DMS153 (cell line): ENCODE results near the gene ARID3A.
"Not testable (repeated sequence)": the region's sequence is repeated elsewhere in the genome, so short reads cannot be mapped to it uniquely, and the experiment has no call there.

Source experiments
- DNase-seq: peaks from one replicate; lab custom pipeline; 2025; lab: John Stamatoyannopoulos, UW

ARID3A gene

GRCh38 chr19:948842-949496 lies 23.1 kb downstream of the ARID3A start:
- DNase-seq = no peak

DNA sequence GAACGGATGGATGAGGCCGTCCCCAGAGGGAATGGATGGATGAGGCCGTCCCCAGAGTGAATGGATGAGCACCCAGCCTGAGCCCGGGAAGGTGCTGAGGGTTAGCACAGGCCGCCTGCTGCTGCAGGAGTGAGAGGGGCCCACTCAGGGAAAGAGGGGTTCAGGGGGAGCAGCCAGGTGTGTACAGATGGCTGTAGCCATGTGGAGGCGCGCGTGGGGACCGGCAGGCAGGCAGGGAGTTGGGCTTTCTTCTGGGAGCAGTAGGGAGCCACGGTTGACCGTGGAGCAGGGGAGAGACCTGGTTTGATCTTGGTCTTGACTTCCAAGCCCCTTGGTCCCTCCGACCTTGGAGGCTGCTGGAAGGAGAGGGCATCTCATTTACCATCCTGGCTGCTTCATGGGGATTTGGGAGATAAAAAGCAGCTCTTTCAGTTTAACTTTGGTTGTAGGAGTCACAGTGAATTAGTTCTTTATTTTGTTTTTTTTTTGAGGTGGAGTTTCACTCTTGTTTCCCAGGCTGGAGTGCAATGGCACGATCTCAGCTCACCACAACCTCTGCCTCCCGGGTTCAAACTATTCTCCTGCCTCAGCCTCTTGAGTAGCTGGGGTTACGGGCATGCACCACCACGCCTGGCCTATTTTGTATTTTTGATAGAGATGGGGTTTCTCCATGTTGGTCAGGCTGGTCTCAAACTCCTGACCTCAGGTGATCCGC lies 24.7 kb downstream of the ARID3A start:
- no peak for DNase-seq

GRCh38 chr19:952049-952679 lies 26.3 kb downstream of the ARID3A start:
- no peak for DNase-seq

DNA sequence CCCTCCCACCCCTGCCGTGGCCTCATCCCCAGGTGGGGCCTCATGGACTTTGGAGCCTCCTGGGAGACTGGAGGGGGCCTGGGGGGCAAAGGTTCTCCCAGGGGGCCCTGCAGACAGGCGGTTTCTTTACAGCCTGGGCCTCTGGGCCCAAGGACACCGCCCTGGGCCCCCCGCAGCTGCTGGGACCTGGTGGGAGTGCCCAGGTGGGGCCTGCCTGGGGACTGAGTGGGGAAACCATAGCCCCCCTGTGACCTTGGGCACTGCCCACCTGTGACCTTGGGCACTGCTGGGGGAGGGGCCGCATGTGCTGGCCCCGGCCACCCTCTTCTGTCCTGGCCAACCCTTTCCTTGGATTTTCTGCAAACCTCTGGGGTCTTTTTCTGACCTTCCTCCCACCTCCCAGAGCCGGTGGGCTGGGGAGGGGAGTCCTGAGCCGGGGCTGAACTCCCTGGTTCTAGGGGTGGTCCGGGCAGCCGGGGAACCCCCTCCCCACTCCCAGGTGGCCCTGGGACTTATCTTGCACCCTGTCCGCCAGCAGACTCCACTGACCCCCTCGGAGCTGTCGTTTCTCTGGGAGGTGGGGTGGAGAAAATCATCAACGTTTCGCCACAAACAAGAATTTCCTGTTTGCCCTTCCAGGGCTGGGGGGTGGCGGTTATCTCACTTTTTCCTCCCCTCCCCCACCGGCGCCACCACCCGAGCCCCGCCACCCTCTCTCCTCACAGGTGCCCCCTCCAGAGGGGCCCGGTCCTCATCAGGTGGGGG lies 27.0 kb downstream of the ARID3A start:
- no peak for DNase-seq

GRCh38 chr19:953445-954271 lies 27.8 kb downstream of the ARID3A start:
- DNase-seq = no peak

DNA sequence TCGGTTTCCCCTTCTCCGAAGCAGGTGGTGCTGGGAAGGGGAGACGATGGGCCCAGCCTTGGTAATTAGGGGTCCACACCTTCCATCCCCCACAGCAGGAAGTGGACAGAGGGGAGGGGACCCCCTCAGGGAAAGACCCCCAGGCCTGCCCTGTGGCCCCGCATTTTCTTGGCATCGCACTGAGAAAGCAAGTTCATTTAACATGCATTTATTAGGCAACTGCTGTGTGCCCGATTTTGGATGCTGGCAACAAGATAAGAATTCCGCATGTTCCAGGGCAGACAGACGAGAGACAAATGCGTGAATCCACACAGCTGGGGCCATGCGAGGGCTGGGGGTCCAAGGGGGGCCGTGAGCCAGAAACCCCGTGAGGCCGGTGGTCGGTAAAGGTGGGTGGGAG lies 28.4 kb downstream of the ARID3A start:
- no peak for DNase-seq

DNA sequence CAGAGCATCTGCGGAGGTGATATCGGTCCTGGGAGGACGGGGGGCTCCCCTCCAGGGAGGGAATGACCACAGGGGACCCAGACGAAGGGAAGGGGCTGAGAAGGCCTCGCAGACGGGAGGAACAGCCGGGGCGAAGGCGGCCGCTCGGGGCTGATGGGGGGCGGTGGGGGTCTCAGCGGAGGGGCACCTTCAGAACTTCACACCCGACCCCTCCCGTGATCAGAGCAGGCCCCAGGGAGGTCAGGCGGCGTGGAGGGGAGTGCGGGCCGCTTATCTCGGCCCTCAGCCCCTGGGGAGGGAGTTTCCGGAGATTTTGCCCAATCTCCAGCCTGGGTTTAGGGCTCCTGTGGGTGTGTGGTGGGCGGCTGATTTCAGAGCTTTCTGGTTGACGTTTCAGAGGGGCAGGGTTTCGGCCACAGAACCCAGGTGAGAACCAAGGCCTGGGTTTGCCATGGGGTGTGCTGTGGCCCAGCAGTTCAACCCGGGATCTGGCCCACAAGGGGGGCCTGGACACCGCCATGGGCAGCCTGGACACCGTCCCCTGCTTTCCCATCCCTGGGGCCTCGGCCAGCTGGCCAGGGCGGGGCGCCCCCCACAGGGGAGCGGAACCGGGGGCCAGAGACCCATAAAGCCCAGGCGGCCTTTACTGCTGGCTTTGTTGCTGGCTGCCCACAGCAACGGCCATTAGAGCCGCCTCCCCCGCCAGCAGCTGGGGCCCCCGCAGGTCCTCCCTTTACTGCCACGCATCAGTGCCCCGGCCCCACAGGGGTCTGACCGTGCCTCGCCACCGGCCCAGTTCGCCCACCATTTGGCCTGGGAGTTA lies 29.0 kb downstream of the ARID3A start:
- DNase-seq = no peak

DNA sequence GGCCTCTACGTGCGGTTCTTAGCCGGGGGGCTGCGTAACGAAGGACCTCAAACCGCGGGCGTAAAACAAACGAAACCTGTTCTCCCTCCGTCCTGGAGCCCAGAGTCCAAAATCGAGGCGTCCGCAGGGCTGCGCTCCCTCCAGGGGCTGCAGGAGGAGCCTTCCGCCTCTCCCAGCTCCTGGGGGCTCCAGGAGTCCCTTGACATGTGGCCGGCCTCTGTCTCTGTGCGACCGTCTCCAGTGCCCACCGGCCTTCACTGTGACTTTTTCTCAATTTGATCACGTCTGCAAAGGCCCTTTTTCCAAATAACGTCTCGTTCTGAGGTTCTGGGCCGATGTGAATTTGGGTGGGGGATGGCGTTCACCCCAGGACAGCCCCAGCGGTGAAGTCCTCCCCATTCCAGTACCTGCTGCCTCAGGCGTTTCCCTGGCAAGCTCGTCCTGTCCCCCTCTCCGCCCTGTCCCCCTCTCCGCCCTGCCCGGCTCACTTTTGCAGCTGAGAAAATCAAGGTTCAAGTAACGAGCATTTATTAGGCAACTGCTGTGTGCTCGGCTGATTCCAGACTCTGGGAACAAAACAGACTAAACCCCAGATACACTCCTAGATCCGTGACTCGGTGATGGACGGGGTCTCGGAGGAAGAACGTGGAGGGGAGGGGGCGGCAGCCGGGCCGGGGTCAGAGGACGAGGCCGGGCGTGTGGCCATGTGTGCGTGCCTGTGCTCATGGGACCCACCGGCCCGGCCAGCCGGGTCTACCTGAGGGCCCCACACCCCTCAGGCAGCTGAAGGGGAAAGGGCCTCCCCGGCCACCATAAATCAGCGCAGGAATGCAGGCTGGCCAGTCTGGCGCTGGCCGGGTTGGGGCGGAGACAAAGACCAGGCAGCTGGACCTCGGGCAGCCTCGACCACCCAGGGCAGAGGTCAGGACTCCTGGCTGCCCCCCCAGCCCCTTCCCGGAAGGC lies 30.2 kb downstream of the ARID3A start:
- DNase-seq = no peak

GRCh38 chr19:956766-957440 lies 31.1 kb downstream of the ARID3A start:
- no peak for DNase-seq

- not testable (repeated sequence) for DNase-seq
Observed at GRCh38 chr19:957578-957977, 31.7 kb downstream of the ARID3A start.

DNA sequence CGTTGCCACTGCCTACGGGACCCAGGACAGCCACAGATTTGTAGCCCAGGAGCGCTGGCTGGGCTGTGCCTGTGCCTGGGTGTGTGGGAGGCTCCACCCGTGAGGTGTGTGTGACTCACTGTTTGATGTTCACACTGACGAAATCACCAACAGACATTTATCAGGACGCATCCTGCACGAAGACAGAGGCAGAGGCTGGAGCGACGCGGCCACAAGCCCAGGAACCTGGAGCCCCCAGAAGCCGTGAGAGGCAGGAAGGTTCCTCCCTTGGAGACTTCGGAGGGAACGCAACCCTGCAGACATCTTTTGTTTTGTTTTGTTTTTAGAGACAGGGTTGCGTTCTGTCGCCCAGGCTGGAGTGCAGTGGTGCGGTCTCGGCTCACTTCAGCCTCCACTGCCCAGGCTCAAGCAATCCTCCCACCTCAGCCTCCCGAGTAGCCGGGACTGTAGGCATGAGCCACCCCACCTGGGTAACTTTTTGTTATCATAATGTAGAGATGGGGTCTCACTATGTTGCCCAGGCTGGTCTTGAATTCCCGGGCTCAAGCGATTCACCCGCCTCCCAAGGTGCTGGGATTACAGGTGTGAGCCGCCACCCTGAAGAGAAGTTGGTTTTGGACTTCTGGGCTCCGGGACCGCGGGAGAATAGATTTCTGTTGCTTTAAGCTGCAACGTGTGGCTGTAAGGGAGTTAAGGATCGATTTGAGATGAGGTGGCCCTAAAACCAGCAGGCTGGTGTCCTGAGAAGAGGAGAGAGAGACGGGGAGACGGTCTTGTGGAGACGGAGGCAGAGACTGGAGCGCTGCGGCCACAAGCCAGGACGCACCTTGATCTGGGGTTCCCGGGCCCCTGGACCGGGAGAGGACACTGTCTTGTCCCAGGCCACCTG lies 33.4 kb downstream of the ARID3A start:
- no peak for DNase-seq

GRCh38 chr19:960020-960419 lies 34.2 kb downstream of the ARID3A start:
- no peak for DNase-seq

GRCh38 chr19:960601-960938 lies 34.7 kb downstream of the ARID3A start:
- DNase-seq = no peak

DNA sequence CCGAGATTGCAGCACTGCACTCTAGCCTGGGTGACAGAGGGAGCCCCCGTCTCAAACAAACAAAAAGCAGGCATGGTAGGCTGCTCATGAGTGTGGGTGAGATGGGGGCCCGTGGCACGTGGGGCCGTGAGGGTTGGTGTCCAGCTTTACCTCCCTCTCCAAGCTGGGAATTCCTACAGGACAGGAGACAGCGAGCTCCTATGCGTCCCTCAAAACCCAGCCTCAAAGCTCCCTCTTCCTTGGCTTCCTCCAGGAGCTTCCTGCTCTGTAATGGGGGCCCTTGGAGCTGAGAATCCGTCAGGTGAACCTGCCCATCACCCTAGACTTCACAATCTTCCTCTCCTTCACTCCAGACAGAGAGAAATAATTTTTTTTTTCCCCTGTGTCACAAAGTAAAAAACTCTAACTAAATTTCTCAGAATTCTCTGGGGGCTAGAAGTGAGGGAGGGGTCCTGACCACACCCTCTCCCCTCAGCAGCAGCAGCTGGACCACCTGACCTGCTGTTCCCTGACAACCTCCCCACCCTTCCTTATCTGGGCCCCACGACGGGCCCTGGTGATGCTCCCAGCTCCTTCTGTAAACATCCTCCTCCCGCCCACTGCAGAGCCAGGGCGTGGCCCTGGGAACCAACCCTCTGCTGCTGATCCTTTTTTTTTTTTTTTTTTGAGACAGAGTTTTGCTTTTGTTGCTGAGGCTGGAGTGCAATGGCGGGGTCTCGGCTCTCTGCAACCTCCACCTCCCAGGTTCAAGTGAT lies 36.2 kb downstream of the ARID3A start:
- no peak for DNase-seq

GRCh38 chr19:962683-963400 lies 37.0 kb downstream of the ARID3A start:
- DNase-seq = no peak

DNA sequence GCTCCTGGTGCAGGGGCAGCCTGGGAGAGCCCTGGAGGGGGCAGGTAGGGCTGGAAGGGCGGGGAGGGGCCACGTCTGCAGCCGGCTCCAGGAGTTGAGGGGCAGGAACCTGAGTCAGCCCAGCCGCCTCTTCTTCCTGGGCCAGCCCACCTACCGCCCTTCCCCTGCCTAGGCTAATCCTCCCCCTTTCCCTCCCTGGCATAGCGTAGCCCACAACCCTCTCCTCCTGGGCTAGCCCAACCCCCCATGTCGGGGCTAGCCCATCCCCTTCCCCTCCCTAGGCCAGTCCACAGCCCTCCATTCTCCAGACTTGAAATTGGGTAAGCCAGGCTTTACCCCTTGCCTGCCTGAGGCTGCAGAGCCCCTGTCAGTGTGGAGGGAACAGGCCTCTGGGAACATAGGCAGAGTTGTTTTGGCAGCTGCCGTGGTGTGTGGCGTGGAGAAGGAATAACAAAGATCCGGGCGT lies 37.7 kb downstream of the ARID3A start:
- no peak for DNase-seq

GRCh38 chr19:964116-964520 lies 38.3 kb downstream of the ARID3A start:
- DNase-seq = no peak
